HG03103 (cell line): ENCODE results near the gene MST1.

ENCODE experiments used
- ATAC-seq: cut with Tn5 transposase; IDR thresholded peaks from one replicate; pipeline ENCODE4 v1.9.1; 2021; ENCODE audit warnings: low read depth; ENCODE audit not compliant: unreplicated experiment

Gene MST1

GRCh38 chr3:49658711-49659110 is 30.6 kb downstream of the MST1 start:
- ATAC-seq: no peak

- no peak for ATAC-seq
Observed at GRCh38 chr3:49657208-49657915, 31.9 kb downstream of the MST1 start.

- ATAC-seq: no peak
Observed at GRCh38 chr3:49656541-49657112, 32.6 kb downstream of the MST1 start.

GRCh38 chr3:49655731-49656285 is 33.5 kb downstream of the MST1 start:
- no peak for ATAC-seq

GRCh38 chr3:49654955-49655556 is 34.2 kb downstream of the MST1 start:
- ATAC-seq: no peak

GRCh38 chr3:49654176-49654825 is 35.0 kb downstream of the MST1 start:
- no peak for ATAC-seq

- no peak for ATAC-seq
Observed at GRCh38 chr3:49653621-49654020, 35.7 kb downstream of the MST1 start.

- no peak for ATAC-seq
Observed at GRCh38 chr3:49652903-49653415, 36.3 kb downstream of the MST1 start.

- no peak for ATAC-seq
Observed at GRCh38 chr3:49652218-49652902, 36.9 kb downstream of the MST1 start.

GRCh38 chr3:49650637-49651036 is 38.6 kb downstream of the MST1 start:
- ATAC-seq: no peak

- ATAC-seq: no peak
Observed at GRCh38 chr3:49650177-49650576, 39.1 kb downstream of the MST1 start.

GRCh38 chr3:49649576-49649975 is 39.7 kb downstream of the MST1 start:
- no peak for ATAC-seq

- ATAC-seq: no peak
Observed at GRCh38 chr3:49648354-49649019, 40.8 kb downstream of the MST1 start.

- no peak for ATAC-seq
Observed at GRCh38 chr3:49647741-49648140, 41.5 kb downstream of the MST1 start.

GRCh38 chr3:49646236-49646635 is 43.0 kb downstream of the MST1 start:
- ATAC-seq: no peak

- ATAC-seq: no peak
Observed at GRCh38 chr3:49644684-49645083, 44.6 kb downstream of the MST1 start.

- no peak for ATAC-seq
Observed at GRCh38 chr3:49642708-49643145, 46.5 kb downstream of the MST1 start.

GRCh38 chr3:49641921-49642707 is 47.2 kb downstream of the MST1 start:
- ATAC-seq: no peak

GRCh38 chr3:49641292-49641691 is 48.0 kb downstream of the MST1 start:
- ATAC-seq: no peak
